GM19023 (cell line): Measurements from ENCODE around the gene ITIH3.

ENCODE experiments used
- ATAC-seq: cut with Tn5 transposase; IDR thresholded peaks from one replicate; pipeline ENCODE4 v1.9.1; 2021; ENCODE audit warnings: mild to moderate bottlenecking, moderate library complexity; ENCODE audit not compliant: unreplicated experiment

Gene ITIH3

DNA sequence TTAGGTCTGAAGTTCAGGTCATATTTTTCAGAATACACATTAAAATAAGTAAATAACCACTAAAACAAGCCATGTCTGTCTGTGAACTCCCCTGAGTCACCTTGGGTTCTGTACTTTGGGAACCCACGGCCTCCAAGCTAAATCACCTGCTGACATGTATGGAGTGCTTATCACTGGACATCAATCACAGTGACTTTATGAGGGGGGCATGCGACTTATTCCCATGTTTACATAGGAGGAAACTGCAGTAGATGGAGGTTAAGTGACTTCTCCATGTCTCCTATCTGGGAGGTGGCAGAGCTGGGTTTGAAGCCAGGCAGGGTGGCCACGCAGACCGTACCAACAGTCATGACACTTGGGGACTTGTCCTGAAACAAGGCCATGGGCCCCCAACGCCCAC is 27.8 kb downstream of the ITIH3 start:
- no peak for ATAC-seq

- no peak for ATAC-seq
Observed at GRCh38 chr3:52824037-52824436, 29.4 kb downstream of the ITIH3 start.

DNA sequence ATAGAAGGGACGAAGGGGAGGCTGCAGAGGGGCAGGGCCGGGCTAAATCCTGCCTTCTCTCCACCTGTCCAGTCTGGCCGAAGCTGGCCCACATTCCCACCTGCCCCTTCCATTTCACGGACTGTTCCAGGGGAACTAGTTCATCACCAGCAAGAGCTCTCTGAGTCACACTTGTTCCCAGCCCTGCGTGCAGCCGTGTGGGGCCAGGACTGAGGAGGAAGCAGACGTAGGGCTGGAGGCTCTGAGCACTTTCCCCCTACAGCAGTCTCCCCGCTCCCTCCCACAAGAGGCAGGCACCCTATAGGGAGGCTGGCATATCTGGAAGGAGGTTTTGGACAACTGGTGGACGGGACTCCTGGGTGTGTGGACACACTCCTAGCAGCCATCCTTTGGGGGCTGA is 32.8 kb downstream of the ITIH3 start:
- no peak for ATAC-seq

DNA sequence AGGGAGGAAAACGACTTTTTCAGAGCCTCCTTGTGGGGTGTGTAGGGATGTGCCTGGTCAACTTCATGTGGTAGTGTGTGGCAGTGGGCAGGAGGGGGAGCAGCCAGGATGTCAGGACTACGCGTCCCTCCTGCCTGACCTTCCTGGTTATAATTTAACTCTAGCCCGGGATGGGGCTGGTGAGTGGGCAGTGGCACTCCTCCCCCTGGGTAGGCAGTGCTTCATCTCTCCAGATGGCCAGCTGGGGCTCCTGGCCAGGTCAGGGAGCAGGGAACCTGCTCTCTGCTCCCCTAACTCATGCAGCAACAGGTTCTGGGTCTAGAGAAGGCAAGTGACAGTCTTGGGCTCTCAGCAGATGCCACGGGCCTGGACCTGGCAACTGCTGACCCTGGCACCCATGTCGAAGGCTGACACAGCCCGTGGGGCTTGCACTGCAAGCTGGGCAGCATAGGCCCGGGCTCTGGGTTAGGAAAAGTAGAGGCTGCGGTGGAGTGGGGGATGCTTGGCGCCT is 33.3 kb downstream of the ITIH3 start:
- no peak for ATAC-seq

GRCh38 chr3:52829482-52829881 is 34.9 kb downstream of the ITIH3 start:
- no peak for ATAC-seq

- ATAC-seq, result no peak
Observed at GRCh38 chr3:52829906-52830463, 35.4 kb downstream of the ITIH3 start.

- ATAC-seq, result no peak
Observed at GRCh38 chr3:52830535-52831258, 36.1 kb downstream of the ITIH3 start, which contains the start of gene ITIH4. Gene ITIH4, minus strand, starts transcription at chr3:52830672. Its CDS starts 30 bp downstream, at chr3:52830642.

GRCh38 chr3:52831500-52832301 is 37.1 kb downstream of the ITIH3 start:
- ATAC-seq, result no peak

- ATAC-seq, result no peak
Observed at GRCh38 chr3:52833202-52833601, 38.6 kb downstream of the ITIH3 start.

DNA sequence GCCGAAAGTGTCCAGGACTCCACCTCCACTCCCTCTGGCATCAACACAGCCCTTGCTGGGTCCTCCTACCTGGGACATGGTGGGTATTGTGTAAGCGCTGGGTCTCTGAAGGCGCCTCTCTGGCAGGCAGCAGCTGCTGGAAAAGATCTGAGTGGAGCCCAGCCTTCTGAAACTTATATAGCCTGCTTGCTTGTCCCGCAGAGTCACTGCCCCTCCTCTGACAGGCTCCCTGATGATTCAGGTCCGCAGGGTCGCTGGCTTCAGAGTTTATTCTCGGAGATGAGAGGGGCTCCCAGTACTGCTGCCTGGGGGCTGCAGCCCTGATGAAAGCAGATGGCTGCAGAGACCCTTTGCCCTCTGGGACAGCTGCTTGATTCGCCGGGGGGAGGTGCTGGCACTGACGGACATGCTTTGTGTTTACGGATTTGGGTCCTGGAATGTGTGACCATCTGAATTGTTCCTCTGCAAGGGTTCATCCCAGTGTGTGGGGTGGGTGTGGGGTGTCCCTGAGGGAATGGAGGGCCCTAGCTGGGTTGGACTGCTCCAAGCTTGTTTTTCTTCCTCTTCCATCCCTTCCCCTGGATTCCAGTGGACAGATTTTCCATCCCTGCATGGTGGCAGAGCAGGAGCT is 40.4 kb downstream of the ITIH3 start, which contains the start of gene MUSTN1:
MUSTN1 (minus strand) TSS at position 149 of the 631 bp plus-strand sequence; CDS start at position 78, 71 bp downstream.
- no peak for ATAC-seq

DNA sequence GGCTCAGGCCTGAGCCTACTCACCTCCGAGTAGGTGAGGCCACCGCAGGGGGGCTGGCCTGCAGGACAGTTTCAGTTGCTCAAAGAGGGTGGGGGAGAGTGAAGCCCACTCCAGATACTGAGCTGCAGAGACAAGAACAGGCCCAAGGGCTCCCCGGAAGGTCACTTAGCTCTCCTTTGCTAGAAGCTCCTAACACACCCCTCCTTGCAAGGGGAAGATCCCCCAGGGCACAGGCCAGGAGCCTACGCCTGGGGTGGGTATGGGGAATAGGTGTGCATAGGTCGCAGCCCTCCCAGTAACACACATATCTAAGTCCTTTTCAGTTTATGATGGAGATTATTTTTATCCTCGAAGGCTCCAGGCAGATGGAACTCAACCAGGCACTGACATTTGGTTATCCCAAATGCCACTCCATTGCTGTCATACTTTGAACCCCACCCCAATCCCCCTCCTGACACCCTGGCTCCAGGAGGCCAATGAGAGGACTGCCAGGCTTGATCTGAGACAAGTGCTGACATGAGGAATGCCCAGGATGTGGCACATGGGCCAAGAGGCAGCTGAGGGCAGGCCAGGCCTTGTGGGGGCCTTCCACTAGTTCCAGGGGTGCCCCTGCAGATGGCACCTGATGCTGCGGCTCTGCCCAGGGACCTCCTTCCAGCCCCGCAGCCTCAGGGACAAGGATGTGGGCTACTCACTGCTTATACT is 41.3 kb downstream of the ITIH3 start:
- ATAC-seq, result no peak

DNA sequence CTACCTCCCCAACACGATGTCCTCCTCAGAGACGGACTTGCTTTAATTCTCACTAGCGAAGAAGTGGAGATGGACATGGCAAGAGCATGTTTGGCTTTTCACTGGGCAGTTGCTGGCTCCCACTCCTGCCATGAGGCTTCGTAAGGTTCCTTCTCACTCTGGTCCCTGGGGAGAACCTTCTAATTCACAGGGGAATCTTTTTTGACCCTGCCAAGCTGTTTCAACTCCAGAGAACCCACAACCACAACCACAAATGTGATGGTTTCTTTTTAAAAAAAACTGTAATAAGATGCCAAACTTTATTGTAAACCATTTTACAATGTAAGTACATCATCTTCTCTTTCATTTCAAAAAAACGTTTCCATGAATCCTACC is 41.9 kb downstream of the ITIH3 start:
- no peak for ATAC-seq

GRCh38 chr3:52836986-52837385 is 42.4 kb downstream of the ITIH3 start:
- ATAC-seq, result no peak

DNA sequence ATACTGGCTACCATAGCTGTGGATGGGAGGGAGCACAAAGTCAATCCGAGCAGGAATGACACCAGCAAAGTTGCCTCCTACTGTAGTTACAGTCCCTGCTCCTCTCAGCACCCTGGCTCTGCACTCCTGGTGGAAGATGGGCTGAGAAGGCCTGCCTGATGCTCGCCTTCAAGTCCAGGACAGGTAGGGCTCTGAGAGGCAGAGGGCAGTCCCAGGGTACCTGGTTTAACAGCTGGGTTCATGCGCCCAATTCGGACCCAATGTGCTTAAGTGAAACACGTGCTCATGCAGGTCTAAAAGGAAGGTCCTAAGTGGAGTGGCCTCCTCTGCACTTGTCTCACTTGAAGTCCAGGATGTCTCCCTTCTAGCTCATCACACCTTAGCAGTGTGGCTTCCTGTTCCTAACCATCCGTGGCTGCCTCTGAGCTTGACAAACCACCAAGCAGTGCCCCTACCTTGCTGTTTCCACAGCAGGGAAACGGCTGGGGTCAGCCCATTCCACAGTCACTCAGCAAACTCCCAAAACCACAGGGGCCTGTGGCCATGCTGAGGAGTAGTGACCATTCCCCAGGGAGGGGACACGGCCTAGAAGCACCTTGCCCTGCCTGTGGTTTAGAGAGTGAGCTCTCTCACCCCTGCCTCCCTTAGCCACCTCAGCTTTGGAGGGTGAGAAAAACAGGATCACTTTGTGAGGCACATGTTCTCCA is 44.1 kb downstream of the ITIH3 start:
- no peak for ATAC-seq

DNA sequence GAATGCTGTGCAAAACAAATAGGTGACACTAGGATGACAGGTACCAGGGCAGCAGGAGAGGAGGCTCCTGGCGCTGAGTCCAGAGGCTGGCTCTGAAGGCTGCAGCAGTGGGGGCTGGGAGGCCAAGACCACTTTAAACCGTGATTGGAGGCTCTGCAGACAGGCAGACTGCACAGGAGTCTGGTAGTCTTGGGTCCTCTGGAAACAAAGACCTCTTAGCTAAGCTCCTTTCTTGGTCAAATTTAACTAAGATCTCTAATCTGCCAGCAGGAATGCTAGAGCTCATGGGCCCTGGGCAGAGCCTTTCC is 44.6 kb downstream of the ITIH3 start:
- no peak for ATAC-seq

DNA sequence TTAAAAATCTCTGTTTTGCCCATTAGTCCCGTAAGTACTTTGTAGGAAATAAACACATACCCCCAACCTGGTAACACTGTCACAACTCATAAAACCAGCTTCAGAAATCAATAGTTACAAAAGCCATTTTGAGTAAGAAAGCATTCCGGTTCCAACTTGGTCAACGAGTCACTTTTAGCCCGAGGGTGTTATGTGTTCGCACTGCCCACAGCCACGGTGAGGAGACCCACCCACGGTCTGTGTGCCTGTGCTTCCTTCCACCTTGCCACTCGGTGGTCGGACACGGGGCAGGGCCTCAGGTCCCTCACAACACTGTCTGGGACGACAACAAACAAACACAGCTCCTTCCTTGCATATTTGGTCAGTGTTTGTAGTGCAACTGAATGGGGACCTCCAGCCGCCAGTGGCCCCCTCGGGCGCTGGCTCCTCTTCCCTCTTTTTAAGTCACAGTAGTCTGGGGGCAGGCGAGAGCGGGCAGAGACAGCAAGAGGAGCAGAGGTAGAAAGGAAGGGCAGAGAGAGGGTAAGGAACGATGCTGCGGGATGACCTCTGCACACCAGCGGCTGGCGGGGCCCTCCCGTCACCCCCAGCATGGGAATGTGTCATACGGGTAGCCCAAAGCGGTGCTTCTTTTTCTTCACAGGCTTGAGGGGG is 45.4 kb downstream of the ITIH3 start:
- no peak for ATAC-seq

DNA sequence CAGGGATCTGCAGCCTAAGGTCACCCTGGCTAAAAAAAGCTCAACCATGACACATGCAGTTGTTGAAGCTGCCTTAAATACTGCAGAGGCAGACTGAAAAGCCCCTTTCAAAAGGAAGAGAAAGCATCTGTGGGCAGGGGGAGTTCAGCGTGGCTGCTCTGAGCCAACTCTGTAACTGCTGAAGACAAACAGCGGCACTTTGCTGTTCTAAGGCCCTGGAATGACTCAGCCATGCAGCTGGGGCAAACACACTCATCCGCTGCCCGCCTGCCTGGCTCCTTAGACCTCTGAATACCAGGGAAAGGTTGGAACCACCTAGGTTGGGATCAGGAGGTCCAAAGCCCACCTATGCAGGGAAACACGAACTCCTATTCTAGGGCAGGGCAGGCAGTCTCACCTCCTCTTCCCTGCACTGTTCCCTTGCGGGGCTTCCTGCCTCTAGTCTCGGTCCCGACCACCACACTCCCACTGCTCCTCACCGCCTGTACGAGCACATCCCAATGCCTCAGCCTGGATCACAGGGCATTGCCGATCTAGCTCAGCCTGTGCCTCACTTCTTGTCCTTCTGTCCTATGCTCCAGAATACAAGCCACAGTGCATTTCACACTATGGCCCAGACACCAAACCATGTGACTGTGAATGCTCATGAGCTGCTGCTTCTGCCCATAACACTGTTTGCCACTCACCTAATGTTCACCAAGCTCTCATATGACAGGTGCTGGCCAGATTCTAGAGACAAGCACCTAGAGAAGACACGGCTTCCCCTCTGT is 46.8 kb downstream of the ITIH3 start:
- ATAC-seq, result no peak

GRCh38 chr3:52841981-52842340 is 47.4 kb downstream of the ITIH3 start:
- ATAC-seq, result no peak

- ATAC-seq, result no peak
Observed at GRCh38 chr3:52842424-52842823, 47.8 kb downstream of the ITIH3 start.
